NB4 (cell line): ENCODE measurements around the gene SLC9B1.

ENCODE experiments used
- CTCF ChIP-seq: IDR thresholded peaks from one replicate; pipeline ENCODE4 v1.5.1; 2012; ENCODE audit warnings: low read depth, low read length
- MYC ChIP-seq: IDR thresholded peaks from 2 replicates; pipeline ENCODE4 v1.6.1; 2011; ENCODE audit warnings: low read depth, low read length
- POLR2A ChIP-seq: IDR thresholded peaks from 2 replicates; pipeline ENCODE4 v1.6.1; 2011; ENCODE audit warnings: mild to moderate bottlenecking; ENCODE audit not compliant: insufficient read length; ENCODE audit errors: extremely low read depth
- TF ChIP-seq, protein P1 (sequence below): IDR thresholded peaks from 2 replicates; pipeline ENCODE4 v1.6.1; 2011; ENCODE audit warnings: low read depth, low read length

DNA sequence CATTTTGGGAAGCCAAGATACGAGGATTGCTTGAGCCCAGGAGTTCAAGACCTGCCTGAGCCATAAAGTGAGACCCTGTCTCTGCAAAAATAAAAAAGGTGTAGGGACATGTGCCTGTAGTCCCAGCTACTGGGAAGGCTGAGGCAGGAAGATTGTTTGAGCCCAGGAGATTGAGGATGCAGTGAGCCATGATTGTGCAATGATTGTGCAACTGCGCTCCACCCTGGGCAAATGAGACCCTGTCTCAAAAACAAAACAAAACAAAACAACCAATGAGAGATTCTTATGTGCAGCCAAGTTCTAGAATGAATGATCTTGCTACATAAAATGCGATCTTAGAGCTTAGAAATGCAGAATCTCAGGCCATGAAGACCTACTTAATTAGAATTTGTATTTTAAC, 34.5 kb upstream of the SLC9B1 start:
- TF ChIP-seq CTCF (no peak), POLR2A (no peak), MYC (no peak)
- TF ChIP-seq, protein P1, sequence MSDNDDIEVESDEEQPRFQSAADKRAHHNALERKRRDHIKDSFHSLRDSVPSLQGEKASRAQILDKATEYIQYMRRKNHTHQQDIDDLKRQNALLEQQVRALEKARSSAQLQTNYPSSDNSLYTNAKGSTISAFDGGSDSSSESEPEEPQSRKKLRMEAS, result no peak
